OCI-LY1 (cell line): Measurements from ENCODE around the gene PARL.

Experiments used
- H2AFZ ChIP-seq: fragments of 200-600 bp; sonication (generic), shearing (Covaris generic); 2 replicates; pipeline ENCODE4 v1.6.0; 2014; ENCODE audit warnings: antibody characterized with exemption, mild to moderate bottlenecking, low read length
- H3F3A ChIP-seq: fragments of 200-600 bp; sonication (generic), shearing (Covaris generic); 2 replicates; pipeline ENCODE4 v1.6.0; 2014; ENCODE audit warnings: mild to moderate bottlenecking, antibody characterized with exemption, low read length, moderate library complexity; ENCODE audit not compliant: insufficient read depth
- H3K27ac ChIP-seq: fragments of 200-600 bp; sonication (generic); 2 replicates; pipeline ENCODE4 v1.5.1; 2014; ENCODE audit warnings: low read length, mixed run types, mild to moderate bottlenecking, low read depth; ENCODE audit not compliant: poor library complexity, severe bottlenecking
- H3K27me3 ChIP-seq: fragments of 200-600 bp; sonication (generic); 2 replicates; pipeline ENCODE4 v1.6.0; 2014; ENCODE audit warnings: antibody characterized with exemption, mild to moderate bottlenecking, low read length, moderate library complexity; ENCODE audit not compliant: insufficient read depth
- H3K36me3 ChIP-seq: fragments of 200-600 bp; sonication (generic); 2 replicates; pipeline ENCODE4 v1.6.1; 2014; ENCODE audit warnings: mild to moderate bottlenecking, antibody characterized with exemption, low read length, moderate library complexity, mixed read lengths; ENCODE audit not compliant: insufficient read depth
- H3K4me1 ChIP-seq: fragments of 200-600 bp; sonication (generic); 2 replicates; pipeline ENCODE4 v1.5.1; 2014; ENCODE audit warnings: mild to moderate bottlenecking, low read length, moderate library complexity; ENCODE audit not compliant: insufficient read depth, severe bottlenecking
- H3K4me2 ChIP-seq: fragments of 200-600 bp; sonication (generic), shearing (Covaris generic); 2 replicates; pipeline ENCODE4 v1.6.1; 2014; ENCODE audit warnings: low read length
- H3K4me3 ChIP-seq: fragments of 200-600 bp; sonication (generic); 2 replicates; pipeline ENCODE4 v1.5.1; 2014; ENCODE audit warnings: low read length, low read depth, mild to moderate bottlenecking, mixed read lengths; ENCODE audit not compliant: poor library complexity, severe bottlenecking
- H3K79me2 ChIP-seq: fragments of 200-600 bp; shearing (Covaris generic); 2 replicates; pipeline ENCODE4 v1.6.1; 2016; ENCODE audit warnings: mixed run types, low read length, mixed read lengths; ENCODE audit not compliant: insufficient read depth
- H3K9ac ChIP-seq: fragments of 200-600 bp; sonication (generic), shearing (Covaris generic); 2 replicates; pipeline ENCODE4 v1.6.1; 2014; ENCODE audit warnings: mild to moderate bottlenecking, low read length, mixed read lengths
- H3K9me2 ChIP-seq: fragments of 200-600 bp; sonication (generic), shearing (Covaris generic); 2 replicates; pipeline ENCODE4 v1.6.1; 2014; ENCODE audit warnings: low read depth, mild to moderate bottlenecking, low read length, mixed read lengths
- H3K9me3 ChIP-seq: fragments of 200-600 bp; shearing (Covaris generic); 2 replicates; pipeline ENCODE4 v1.6.1; 2014; ENCODE audit warnings: low read length, mixed read lengths
- H4K20me1 ChIP-seq: fragments of 200-600 bp; sonication (generic), shearing (Covaris generic); 2 replicates; pipeline ENCODE4 v1.6.0; 2016; ENCODE audit warnings: mild to moderate bottlenecking, low read length; ENCODE audit not compliant: insufficient read depth
- CTCF ChIP-seq: fragments of 200-600 bp; sonication (generic), shearing (Covaris generic); IDR thresholded peaks from 2 replicates; pipeline ENCODE4 v1.5.1; 2017; ENCODE audit warnings: mild to moderate bottlenecking, antibody characterized with exemption, low read length, moderate library complexity, mixed read lengths
- EZH2 ChIP-seq: fragments of 200-600 bp; sonication (generic), shearing (Covaris generic); IDR thresholded peaks from 2 replicates; pipeline ENCODE4 v1.8.0; 2017; ENCODE audit warnings: borderline replicate concordance, mixed run types, mild to moderate bottlenecking, antibody characterized with exemption, low read length, moderate library complexity, mixed read lengths

PARL gene

GRCh38 chr3:183814240-183814639 is 70.4 kb downstream of the PARL start:
- H3K9me3 ChIP-seq: no peaks in the 10 kb centered on the region
- H2AFZ ChIP-seq: no peak overlapping the region
- H3F3A ChIP-seq: peaks cover 5% of the 10 kb centered on the region
- no peak for TF ChIP-seq CTCF
- TF ChIP-seq EZH2: no peak
- H3K4me1 ChIP-seq: peaks cover 22% of the 10 kb centered on the region
- no peaks in the 10 kb centered on the region for H4K20me1 ChIP-seq
- no peaks in the 10 kb centered on the region for H3K79me2 ChIP-seq
- no peak overlapping the region for H3K4me3 ChIP-seq
- no peaks in the 10 kb centered on the region for H3K27me3 ChIP-seq
- no peak overlapping the region for H3K4me2 ChIP-seq
- H3K27ac ChIP-seq: no peak overlapping the region
- peaks cover 53% of the 10 kb centered on the region for H3K36me3 ChIP-seq
- no peaks in the 10 kb centered on the region for H3K9me2 ChIP-seq
- no peak overlapping the region for H3K9ac ChIP-seq

- Histone ChIP-seq H3K9me3 (no peaks in the 10 kb centered on the region), H2AFZ (no peak overlapping the region), H3F3A (peaks cover 5% of the 10 kb centered on the region), H3K9ac (no peak overlapping the region), H4K20me1 (no peaks in the 10 kb centered on the region), H3K27ac (no peak overlapping the region), H3K9me2 (no peaks in the 10 kb centered on the region), H3K4me2 (no peak overlapping the region), H3K27me3 (no peaks in the 10 kb centered on the region), H3K36me3 (peaks cover 65% of the 10 kb centered on the region), H3K4me3 (no peak overlapping the region), H3K4me1 (peaks cover 22% of the 10 kb centered on the region), H3K79me2 (no peaks in the 10 kb centered on the region)
- TF ChIP-seq EZH2 (no peak), CTCF (no peak)
Observed at GRCh38 chr3:183812761-183813445, 71.8 kb downstream of the PARL start.

- peaks cover 22% of the 10 kb centered on the region for H3K4me1 ChIP-seq
- peaks cover 5% of the 10 kb centered on the region for H3F3A ChIP-seq
- H3K27me3 ChIP-seq: no peaks in the 10 kb centered on the region
- H3K36me3 ChIP-seq: peaks cover 74% of the 10 kb centered on the region
- no peaks in the 10 kb centered on the region for H3K79me2 ChIP-seq
- no peaks in the 10 kb centered on the region for H3K9me2 ChIP-seq
- no peak overlapping the region for H3K9ac ChIP-seq
- H3K27ac ChIP-seq: no peak overlapping the region
- H3K9me3 ChIP-seq: no peaks in the 10 kb centered on the region
- no peak overlapping the region for H2AFZ ChIP-seq
- no peak overlapping the region for H3K4me2 ChIP-seq
- no peaks in the 10 kb centered on the region for H4K20me1 ChIP-seq
- no peak overlapping the region for H3K4me3 ChIP-seq
- TF ChIP-seq CTCF (no peak), EZH2 (no peak)
Observed at GRCh38 chr3:183811638-183812037, 73.0 kb downstream of the PARL start.
